DOHH2 (cell line): Measurements from ENCODE around the gene PSMC5.

Experiments used
- CTCF ChIP-seq: fragments of 200-600 bp; sonication (generic); IDR thresholded peaks from one replicate; pipeline ENCODE4 v1.5.1; 2014; ENCODE audit warnings: antibody characterized with exemption, mild to moderate bottlenecking, low read depth, low read length; ENCODE audit not compliant: poor library complexity, severe bottlenecking
- EZH2phosphoT487 ChIP-seq: fragments of 200-600 bp; sonication (generic); IDR thresholded peaks from 2 replicates; pipeline ENCODE4 v1.6.1; 2017; ENCODE audit warnings: borderline replicate concordance, mild to moderate bottlenecking, antibody characterized with exemption, low read length, moderate library complexity, mixed read lengths

GRCh38 chr17:63828936-63829335, 1.7 kb downstream of the PSMC5 start:
- TF ChIP-seq CTCF (no peak), EZH2phosphoT487 (no peak)
